NCI-H1105 (cell line): Measurements from ENCODE around the gene NTRK3.

ENCODE experiments used
- DNase-seq: peaks from one replicate; lab custom pipeline; 2025; lab: John Stamatoyannopoulos, UW

NTRK3 gene

DNA sequence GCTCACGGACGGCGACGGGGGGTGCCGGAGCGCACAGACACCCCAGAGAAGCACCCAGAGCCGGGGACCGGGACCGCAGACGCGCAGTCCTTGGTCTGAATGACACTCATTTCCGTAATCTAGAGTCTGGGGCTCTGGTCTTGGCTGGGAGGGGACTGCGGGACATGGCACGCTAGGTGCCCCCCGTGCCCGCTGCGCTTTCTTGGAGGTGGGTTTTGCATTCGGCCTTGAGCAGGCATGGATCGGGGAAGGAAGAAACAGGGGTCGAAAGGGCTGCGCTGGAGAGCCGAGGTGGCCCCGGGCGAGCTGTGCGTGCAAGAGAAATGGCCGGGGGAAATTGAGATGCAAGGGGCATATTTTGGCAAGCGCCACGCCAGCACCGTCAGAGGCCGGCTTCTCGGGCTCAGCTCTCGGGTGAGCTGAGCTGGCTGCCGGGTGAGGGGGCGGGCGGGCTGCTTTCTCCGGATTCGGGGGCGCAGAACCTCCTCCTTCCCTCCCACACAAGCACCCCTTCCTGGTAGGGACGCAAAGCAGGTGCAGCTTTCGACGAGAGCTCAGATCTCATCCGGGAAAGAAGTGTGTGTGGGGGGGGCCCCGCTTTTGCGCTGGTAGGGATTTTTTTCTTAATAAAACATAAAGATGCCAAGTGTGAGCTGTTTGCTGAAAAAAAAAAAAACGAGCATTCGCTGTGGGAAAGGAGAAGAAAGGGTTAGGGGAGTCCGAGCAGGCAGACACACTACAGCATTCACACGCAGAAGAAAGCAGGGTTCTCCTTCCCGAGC lies 963 bp upstream of the NTRK3 start:
- DNase-seq: no peak

DNA sequence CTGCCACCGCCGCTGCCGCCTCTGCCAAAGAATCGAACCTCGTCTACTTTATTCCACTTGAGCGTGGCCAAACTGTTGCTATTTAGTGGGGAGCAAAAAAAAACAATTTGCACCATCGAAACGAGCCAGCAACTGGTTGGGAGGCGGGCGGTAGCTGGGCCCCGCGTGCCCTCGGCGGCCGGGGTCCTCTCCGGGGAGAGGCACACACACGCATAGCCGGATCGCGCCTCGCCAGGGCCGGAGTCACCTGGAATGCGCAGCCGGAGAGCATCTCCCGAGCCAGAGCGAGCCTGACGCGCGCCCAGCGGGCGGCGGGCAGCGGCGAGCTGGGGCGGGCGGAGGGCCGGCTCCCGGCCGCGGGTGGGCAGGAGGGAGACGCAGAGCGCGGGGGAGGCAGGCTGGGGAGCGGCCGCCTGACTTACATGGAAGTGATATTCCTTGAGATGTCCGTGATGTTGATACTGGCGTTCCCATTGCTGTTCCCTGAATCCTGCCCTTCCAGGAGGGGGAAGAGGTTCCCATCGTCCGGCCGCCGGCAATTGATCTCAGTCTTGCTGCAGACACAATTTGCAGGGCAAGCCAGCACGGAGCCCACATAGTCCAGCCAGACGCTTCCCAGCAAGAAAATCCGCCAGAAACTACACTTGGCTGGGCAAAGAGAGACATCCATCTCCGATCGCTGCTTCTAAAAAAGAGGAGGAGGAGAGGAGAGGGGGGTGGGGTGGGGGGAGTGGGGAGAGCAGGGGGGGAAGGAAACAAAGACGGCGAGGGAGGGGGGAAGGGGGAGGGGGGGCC lies 858 bp downstream of the NTRK3 start:
- DNase-seq: peak; percentile 27

DNA sequence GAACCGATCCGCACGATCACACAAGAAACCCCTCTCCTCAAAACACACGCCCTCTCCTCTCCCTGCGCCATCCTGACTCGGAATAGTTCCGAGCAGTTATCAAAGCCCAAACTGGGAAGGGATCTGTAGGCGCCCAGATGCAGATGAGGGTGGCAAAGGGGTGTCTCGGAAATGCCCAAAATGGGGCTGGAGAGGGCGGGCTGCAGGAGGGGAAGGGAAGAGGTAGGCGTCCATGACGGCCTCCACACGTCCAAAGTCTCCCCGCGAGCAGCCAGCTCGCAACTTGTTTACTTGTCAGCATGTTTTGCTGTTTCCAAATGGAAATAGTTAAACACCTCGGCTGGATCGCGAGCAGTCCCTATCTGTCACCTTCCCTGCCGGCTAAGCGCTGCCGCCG lies 1.5 kb downstream of the NTRK3 start:
- no peak for DNase-seq

DNA sequence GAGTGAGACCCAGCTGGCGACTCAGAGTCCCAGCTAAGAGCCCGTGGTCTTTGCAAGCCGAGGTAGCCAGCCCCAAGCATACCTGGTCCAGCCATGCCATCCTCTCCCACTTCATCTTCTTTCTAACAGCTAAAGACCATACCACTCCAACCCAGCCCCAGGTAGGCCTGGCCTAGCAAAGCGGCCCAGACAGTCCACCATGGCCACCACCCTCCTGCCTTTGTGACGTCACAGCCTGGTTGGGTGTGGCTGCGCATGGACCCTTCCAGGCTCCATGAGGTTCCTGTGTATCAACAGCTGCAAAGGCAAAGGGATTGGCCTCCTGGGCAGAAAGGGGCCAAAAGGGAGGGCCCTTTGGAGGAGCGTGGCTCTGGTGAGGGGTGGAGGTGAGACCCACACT lies 4.1 kb downstream of the NTRK3 start:
- DNase-seq: no peak

DNA sequence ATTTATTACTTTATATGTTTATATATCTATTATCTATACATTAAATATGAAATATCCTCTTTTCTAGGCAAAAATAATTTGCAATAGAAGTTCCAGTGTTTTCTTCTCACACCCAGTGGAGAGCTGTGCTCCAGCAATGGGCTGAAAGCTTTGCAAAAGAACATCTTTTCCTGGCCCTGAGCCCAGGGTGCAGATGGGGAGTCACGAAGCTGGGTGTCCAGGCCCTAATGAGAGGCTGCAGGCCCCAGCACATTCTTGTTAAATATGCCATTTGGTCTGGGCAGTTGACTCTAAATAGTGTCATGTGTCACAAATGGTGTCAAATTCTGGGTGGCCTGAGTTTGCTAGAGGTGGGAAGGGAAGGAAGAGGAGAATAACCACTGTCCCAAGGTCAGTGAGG lies 5.7 kb downstream of the NTRK3 start:
- no peak for DNase-seq

DNA sequence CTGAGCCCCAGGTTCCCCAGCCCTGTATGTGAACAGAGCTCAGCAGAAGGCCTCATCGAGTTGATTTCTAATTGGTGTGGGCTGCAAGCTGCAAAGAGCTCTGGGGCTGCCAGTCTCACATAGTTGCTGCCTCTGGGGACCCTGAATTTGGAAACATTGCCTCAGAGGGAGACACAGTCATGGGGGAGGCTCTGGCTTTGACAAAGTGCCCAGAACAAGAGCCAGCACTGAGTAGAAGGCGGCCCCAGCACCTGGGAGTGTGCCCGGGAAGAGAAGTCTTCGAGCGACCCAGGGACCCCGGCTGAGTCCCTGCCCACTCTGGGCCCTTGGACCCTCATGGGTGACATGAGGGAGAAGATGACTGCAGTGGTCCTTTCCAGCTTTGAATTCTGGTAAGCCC lies 7.3 kb downstream of the NTRK3 start:
- no peak for DNase-seq

DNA sequence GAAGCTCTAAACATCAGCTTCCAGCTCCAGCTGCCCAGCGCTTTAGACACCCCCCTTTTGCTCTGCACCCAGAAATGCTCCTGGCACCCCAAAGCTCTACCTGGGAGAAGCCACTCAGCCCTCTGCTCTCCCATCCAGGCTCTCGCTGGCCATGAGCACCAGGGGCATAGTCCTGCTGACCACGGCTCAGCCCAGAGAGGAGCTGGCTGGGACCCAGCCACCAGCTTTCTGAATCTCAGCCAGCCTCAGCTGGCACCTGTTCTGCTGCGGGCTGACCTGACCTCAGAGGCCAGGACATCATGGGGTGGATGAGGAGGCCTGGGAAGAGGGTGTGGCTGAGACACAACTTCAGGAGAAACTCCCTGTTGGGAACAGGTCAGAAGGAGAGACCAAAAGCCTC lies 8.6 kb downstream of the NTRK3 start:
- DNase-seq: no peak

DNA sequence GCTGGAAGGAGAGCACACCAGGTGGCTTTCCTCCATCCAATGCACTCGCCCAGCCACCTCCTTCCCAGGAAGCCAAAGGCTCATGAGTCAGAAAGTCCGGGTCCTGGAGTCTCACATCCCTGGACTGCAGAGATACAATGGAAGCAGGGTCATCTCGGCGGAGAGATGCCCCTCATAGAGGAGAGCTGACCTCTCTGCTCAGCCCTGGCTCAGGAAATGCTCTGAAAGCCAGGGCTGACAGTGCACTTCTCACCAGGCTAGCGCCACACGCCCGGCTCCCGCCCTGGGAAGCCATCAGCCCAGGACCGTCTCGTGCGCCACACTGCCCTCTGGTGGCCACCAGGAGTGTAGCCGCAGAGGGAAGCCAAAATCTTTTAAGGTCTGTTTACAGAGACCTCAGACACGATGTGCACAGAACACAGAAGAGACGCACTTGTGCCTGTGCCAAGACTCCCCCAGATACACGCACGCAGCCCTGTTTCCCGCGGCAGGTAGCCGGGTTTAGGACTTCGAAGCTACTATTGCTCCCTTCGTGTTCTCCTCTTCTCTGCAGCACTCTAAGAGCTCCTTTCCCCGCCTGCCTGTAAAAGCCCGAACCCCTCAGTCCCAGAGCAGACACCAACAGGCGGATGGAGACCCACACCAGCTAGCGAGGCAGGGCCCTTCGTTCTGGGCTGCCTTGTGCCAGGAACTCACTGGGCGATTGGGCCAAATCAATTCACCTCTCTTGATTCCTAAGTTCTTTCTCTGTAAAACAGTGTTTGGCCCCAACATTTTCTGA lies 9.7 kb downstream of the NTRK3 start:
- peak; percentile 27 for DNase-seq

DNA sequence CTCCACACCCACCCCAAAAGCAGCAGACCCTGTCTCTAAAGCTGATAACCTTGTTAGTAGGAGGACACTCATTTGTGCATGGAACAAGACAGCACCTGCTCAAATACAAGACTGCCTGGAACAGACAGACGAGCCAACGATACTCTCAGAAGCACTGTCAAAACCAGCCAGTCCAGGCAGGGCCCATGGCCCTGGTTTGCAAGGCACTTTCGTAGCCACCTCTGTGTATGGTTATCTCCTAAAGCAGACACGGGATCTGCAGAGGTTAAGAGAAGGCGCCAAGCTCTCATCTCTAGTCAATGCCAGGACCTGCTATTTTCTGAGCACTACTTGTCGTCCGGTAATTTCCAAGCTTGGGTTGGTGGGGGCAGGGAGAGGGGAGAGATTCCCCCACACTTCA lies 10.5 kb downstream of the NTRK3 start:
- DNase-seq: no peak

DNA sequence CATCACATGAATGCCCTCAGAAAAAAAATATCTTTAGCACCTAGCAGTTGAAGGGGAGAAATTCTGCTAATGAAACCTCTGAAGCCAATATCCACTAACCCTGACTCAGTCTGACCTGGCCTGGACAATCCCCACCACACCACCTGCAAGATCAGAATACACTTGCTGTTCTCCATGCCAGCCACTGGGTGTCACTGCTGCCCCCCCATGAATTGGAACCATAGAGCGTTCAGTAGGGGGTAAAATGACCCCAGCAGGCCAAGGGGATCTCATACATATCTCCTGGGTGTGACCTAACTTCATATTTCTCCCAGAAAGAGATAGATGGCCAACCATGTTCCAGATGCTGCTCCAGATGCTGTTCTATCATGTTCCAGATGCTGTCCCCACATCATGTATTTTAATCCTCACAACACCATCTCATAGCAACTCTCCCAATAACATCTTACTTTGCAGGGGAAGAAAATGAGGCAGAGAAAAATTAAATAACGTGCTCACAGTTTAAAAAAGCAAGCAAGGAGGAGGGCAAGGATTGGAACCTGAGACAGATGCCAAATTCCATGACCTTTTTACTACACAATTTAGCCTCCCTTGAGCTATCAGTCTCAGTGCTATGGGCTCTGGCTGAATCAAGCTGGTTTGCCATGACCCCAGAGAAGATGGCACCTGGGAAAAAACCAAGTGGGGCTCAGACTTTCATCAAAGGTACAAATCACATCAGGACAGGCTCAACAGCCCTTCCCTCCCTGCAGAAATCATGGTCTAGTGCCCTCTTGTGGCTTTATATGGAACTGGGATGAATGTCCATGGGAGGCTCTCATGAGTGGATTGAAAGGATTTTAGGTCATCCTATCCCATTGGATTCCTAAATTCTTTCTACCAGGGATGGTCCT lies 12.4 kb downstream of the NTRK3 start:
- DNase-seq: no peak

DNA sequence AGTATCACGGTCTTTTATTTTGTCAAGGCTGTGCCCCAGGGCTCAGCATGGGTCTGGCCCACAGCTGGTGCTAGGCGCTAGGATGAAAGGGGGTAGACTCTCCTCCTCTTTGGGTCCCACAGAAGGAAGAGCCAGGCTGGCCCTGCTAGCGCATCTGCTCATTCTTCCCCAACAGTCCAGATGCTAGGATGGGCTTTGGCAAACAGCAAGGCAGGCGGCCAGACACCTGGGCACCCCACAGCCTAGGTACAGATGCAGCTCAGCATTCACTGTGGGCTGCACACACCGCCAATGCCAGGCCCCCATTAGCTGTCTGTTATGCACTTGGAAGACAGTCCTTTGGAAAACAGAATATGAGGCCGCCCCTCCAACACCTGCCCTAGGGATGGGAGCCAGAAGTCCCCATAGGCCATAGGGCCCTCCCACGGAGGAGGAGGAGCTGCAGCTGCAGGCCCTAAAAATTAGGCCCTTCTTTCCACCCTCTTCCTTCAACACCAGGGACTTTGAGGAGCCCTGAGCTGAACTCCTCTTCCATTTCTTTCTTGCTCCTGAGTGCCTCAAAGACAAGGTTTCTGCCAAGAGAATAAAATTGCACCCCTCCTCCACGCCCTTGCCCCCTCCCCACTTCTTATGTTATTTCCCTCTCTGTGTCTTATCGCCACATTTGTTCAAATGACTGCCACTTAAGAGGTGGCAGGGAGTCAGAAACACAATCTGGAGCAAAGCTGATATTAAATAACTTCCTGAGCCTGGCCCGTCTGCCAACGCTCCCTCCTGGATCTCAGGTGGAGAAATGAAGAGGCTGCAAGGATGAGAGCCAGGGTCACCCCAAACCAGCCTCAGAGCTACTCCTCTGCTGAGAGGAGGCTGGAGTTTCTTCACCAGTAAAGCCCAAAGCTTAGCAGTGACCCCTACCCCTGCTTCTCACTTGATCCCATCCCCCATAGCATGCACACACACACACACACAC lies 13.7 kb downstream of the NTRK3 start:
- no peak for DNase-seq

DNA sequence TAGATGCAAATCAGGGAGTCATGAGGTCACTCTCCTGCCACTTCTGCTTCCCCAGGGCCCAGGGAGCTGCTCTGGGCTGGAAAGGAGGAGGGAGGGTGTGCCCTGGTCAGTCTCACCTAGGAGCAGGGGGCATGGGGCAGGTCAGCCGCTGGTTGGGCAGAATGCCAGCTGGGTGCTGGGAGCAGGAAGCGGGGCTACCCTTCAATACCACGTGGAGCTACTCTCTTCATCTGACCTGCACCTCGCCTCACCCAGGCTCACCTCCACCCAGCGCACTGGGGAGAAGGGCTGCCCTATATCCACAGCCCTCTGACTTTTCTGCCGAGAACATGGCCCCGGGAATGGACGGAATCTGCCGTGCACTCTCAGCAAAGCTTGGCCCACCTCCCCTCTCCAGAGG lies 15.1 kb downstream of the NTRK3 start:
- DNase-seq: no peak

DNA sequence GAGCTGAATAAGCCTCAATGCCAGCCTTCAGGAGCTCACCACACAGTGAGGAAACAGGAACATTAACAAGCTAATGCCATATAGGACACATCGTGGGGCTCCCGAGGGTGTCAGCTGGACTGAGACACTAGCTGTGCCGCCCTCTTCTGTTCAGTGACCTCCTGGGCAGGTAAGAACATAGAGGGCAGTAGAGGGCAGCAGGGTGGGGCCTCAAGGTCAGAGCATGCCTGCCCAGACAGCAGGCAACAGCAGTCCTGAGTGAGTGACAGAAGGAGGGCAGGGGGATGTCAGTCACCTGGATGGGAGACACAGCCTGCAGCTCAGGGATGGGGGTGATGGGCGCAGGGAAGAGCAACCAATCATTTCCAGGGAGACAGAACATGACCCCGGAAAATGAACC lies 15.5 kb downstream of the NTRK3 start:
- no peak for DNase-seq

DNA sequence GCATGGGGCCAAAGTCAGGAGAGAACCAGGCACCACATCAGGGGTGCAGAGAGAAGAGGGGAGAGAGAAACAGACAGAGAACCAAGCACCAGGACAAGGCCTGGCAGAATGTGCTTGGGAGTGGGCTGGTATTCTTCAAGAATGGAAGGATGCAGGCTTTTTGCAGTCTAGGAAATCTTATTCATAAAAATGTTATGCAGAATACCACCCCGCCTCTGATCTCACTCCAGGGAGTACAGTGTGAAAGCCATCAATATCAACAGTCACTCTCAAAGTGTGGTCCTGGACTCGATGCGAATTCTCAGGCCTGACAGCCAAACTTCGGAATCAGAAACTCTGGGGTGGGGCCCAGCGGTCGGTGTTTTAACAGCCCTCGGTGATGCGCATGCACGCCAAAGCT lies 16.9 kb downstream of the NTRK3 start:
- DNase-seq: no peak

DNA sequence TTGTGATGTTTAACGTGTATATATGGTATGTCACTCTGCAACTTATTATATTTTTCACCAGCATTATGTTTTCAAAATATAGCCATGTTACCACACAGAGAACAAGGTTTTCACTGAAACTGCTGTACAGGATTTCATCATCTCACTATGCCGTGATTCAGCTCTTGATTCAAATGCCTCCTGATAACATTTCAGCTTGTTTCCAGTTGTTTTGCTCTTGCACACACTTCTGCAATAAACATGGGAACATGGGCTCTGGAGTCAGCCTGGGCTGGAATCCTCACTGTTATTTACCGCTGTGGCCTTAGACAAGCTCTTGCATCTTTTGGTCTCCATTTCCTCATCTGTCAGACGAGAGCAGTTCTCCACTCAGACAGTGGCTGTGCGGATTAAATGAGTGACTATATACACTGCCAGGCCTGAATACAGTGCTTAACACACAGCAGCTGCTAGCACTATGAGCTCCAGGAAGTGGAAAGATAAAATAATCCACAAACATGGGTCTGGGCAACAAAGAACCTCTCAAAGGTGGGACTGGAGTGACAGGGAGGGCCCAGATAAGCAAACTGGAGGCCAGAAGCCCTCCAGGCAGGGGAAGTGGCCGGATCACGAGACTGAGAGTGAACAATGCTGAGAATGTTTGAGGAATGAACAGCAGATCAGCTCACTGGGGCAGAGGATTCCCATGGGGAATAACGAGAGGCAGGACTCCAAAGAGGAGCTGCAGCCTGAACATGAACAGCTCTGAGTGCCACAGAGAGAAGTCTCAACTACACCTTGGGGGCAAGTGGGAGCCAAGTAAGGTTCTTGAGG lies 17.7 kb downstream of the NTRK3 start:
- DNase-seq: no peak

DNA sequence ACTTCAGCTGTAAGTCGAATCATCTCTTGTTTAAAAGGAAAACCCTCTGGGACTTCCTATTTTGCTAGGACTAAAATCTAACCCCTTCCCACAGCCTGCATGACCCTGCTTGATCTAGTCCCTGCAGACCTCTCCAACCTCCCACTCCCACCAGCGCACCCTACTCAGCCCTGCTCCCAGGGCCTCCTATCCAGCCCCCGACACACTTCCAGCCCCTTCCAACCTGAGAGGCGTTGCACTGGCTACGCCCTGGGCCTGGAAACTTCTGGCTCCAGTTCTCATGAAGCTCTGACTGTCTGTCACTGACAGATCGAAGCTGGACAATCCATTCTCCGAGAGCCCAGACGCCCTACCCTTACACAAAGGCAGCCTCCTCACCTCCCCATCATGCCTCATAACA lies 21.8 kb downstream of the NTRK3 start:
- DNase-seq: no peak

DNA sequence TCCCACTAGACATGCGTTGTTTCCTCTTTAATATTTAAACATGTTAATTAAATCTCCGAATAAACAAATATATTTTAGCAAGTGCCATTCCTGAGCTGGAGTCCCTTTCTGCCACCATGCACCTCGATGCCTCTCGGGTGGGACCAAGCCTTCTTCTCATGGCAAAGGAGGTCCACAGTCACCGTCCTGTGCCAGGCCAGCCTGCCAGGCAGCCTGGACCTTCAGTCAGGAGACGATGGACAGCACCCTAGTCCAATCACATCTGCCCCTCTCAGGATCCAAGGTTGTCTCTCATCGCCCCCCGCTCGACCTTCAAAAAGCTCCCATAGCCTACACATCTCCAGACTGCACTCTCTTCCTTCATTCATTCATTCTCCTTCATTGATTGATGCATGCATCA lies 22.6 kb downstream of the NTRK3 start:
- DNase-seq: no peak

DNA sequence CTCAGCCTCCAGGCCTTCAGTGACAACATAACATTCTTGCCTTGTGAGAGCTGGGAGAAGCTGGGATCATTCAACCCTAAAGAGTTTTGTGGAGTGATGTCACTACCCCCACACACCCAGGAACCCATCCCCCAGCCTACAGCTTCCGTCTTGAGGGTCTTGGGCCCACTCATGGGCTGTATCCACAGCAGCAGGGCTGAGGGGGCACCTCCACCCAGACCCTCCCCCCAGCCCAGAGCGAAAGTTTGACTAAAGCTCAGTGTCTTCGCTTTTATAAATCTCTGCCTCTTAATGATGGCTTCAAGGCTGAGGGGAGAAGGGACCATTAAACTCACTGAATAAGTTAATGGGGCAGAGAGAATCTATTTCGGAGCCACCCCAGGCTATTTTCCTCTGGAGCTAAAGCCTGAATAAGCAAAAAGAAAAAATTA lies 23.8 kb downstream of the NTRK3 start:
- DNase-seq: no peak

DNA sequence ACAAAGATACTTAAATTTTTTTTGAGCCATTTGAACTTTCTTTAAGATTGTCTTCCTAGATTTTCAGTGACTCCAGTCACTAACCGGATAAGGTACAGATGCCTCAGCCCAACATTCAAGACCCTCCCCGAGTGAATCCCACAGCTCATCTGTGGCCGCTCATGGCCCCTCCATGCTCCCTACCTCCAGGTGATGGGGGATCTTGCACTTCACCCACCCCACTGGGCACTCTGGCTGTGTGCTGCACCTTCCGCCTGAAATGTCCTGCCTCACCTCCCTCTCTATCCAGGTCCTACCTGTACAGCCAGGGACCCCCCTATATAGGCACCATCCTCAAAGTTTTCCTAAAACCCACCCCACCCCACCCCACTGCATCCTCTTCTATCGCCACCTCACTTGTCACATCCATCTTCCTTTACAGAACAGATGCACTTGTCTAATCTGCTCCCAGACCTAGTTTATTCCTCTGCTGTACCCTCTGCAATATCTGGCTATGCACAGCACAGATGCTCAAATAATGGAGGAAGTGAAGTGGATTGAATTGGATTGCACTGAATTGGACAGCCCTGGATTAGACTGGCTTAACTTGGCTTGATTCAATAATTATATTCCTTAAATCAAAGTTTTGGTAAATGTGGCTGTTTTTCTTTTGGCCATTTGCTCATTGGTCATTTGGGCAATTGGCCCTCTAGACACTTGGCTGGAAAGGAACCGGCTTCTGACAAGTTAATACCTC lies 24.5 kb downstream of the NTRK3 start:
- no peak for DNase-seq
